Measurements from ENCODE around the gene SYNE1.

DNA sequence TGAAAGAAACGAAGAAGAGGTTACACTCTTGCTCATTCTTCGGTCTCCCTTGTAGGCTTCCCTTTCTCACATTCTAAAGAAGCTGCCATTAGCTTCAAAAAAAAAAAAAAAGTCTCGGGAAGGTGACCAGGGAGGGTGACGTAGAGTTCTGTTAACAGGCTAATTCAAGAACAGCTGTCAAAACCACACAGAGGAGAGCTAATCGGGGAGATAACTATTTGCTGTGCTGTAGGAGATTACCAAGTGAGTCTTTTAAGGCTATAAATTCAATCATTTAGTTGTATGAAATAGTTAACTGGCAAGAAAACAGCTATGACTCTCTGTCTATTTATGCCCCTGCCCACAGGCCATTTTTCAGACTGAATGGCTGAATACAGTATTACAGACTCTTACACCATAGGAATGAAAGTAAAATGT, 256.8 kb downstream of the SYNE1 start:
- TF ChIP-seq, protein P1, sequence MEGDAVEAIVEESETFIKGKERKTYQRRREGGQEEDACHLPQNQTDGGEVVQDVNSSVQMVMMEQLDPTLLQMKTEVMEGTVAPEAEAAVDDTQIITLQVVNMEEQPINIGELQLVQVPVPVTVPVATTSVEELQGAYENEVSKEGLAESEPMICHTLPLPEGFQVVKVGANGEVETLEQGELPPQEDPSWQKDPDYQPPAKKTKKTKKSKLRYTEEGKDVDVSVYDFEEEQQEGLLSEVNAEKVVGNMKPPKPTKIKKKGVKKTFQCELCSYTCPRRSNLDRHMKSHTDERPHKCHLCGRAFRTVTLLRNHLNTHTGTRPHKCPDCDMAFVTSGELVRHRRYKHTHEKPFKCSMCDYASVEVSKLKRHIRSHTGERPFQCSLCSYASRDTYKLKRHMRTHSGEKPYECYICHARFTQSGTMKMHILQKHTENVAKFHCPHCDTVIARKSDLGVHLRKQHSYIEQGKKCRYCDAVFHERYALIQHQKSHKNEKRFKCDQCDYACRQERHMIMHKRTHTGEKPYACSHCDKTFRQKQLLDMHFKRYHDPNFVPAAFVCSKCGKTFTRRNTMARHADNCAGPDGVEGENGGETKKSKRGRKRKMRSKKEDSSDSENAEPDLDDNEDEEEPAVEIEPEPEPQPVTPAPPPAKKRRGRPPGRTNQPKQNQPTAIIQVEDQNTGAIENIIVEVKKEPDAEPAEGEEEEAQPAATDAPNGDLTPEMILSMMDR (IDR thresholded peaks at IDR 0.05) = no peak
- peak in 1 of 2 donors; percentile 46 for TF ChIP-seq POLR2A (IDR thresholded peaks at IDR 0.05)
